HEK293 (cell line): Measurements from ENCODE around the gene GALNT6.

Source experiments
- CTCF ChIA-PET: fragments of 350-600 bp; formaldehyde crosslinking; extraction: SDS; loops from one replicate; lab custom pipeline; 2021; ENCODE audit warnings: antibody characterized with exemption; lab: Yijun Ruan, JAX
- POLR2A ChIA-PET: fragments of 300-600 bp; formaldehyde crosslinking; extraction: SDS; loops from one replicate; lab custom pipeline; 2020; ENCODE audit warnings: antibody characterized with exemption, inconsistent platforms; lab: Yijun Ruan, JAX
- H3K27ac ChIP-seq: fragments of 200-500 bp; sonication (Bioruptor generic); 2 replicates; pipeline ENCODE4 v1.5.1; 2014; ENCODE audit warnings: low read depth, low read length, control low read depth, inconsistent platforms; ENCODE audit errors: extremely low read depth
- H3K36me3 ChIP-seq, 2 experiments: fragments of 200-500 bp in 1 of 2; sonication (Bioruptor generic) in 1 of 2; 1 replicate in 1 of 2; 2 replicates in 1 of 2; pipeline ENCODE4 v1.5.1; 2014 to 2017; ENCODE audit warnings: inconsistent platforms in 2 of 2, low read length in 2 of 2; ENCODE audit not compliant: control insufficient read depth in 2 of 2, insufficient read depth in 1 of 2
- H3K4me1 ChIP-seq: fragments of 200-500 bp; sonication (Bioruptor generic); 2 replicates; pipeline ENCODE4 v1.5.1; 2014; ENCODE audit warnings: mild to moderate bottlenecking, low read length, inconsistent platforms; ENCODE audit not compliant: control insufficient read depth, insufficient read depth
- H3K4me3 ChIP-seq: 2 replicates; pipeline ENCODE4 v1.5.1; 2011; ENCODE audit warnings: low read depth, mild to moderate bottlenecking, control low read depth, low read length, moderate library complexity
- H3K9me3 ChIP-seq: fragments of 200-500 bp; sonication (Bioruptor generic); 2 replicates; pipeline ENCODE4 v1.5.1; 2014; ENCODE audit warnings: low read depth, low read length, inconsistent platforms; ENCODE audit not compliant: control insufficient read depth, insufficient read depth
- BCL11A ChIP-seq: fragments of 450-650 bp; formaldehyde crosslinking; IDR thresholded peaks from 2 replicates; pipeline ENCODE4 v1.5.1; 2016; ENCODE audit warnings: low read depth, missing biosample characterization, missing genetic modification characterization
- GLI2 ChIP-seq: fragments of 450-650 bp; formaldehyde crosslinking; IDR thresholded peaks from 2 replicates; pipeline ENCODE4; 2017; ENCODE audit warnings: missing biosample characterization, missing genetic modification characterization, low read depth, borderline replicate concordance
- GLIS1 ChIP-seq: fragments of 450-650 bp; formaldehyde crosslinking; IDR thresholded peaks from 2 replicates; pipeline ENCODE4 v1.5.1; 2016; ENCODE audit warnings: missing biosample characterization, missing genetic modification characterization
- HOXC10 ChIP-seq: sonication (generic); formaldehyde crosslinking; IDR thresholded peaks from 2 replicates; pipeline ENCODE4 v1.8.1; 2023; ENCODE audit warnings: mild to moderate bottlenecking, missing genetic modification reagents
- HOXD13 ChIP-seq: sonication (generic); formaldehyde crosslinking; IDR thresholded peaks from 2 replicates; pipeline ENCODE4 v1.8.0; 2022; ENCODE audit warnings: missing genetic modification reagents, borderline replicate concordance
- KLF16 ChIP-seq: fragments of 450-650 bp; formaldehyde crosslinking; IDR thresholded peaks from 2 replicates; pipeline ENCODE4 v1.5.1; 2017; ENCODE audit warnings: missing biosample characterization, missing genetic modification characterization
- KLF9 ChIP-seq: fragments of 450-650 bp; formaldehyde crosslinking; IDR thresholded peaks from 2 replicates; pipeline ENCODE4 v1.5.1; 2016; ENCODE audit warnings: missing biosample characterization, missing genetic modification characterization, low read depth
- SETDB1 ChIP-seq: IDR thresholded peaks from one replicate; pipeline ENCODE4 v1.6.1; 2017; ENCODE audit warnings: mild to moderate bottlenecking, low read length, moderate library complexity, mixed read lengths; ENCODE audit not compliant: insufficient read length
- SP3 ChIP-seq: fragments of 450-650 bp; formaldehyde crosslinking; IDR thresholded peaks from 2 replicates; pipeline ENCODE4 v1.5.1; 2016; ENCODE audit warnings: missing biosample characterization, missing genetic modification characterization
- ZBTB20 ChIP-seq: fragments of 450-650 bp; formaldehyde crosslinking; IDR thresholded peaks from 2 replicates; pipeline ENCODE4 v1.5.1; 2016; ENCODE audit warnings: missing biosample characterization, missing genetic modification characterization
- ZBTB21 ChIP-seq: fragments of 450-650 bp; formaldehyde crosslinking; IDR thresholded peaks from 2 replicates; pipeline ENCODE4 v1.5.1; 2017; ENCODE audit warnings: missing biosample characterization, missing genetic modification characterization
- ZBTB7A ChIP-seq: fragments of 450-650 bp; formaldehyde crosslinking; IDR thresholded peaks from 2 replicates; pipeline ENCODE4 v1.5.1; 2016; ENCODE audit warnings: low read depth, missing biosample characterization, missing genetic modification characterization
- ZIC2 ChIP-seq: fragments of 450-650 bp; formaldehyde crosslinking; IDR thresholded peaks from 2 replicates; pipeline ENCODE4 v1.5.1; 2016; ENCODE audit warnings: missing biosample characterization, missing genetic modification characterization
- ZNF132 ChIP-seq: fragments of 450-650 bp; formaldehyde crosslinking; IDR thresholded peaks from 2 replicates; pipeline ENCODE4 v1.5.1; 2017; ENCODE audit warnings: missing biosample characterization, missing genetic modification characterization, borderline replicate concordance
- ZNF140 ChIP-seq: fragments of 450-650 bp; formaldehyde crosslinking; IDR thresholded peaks from 2 replicates; pipeline ENCODE4 v1.5.1; 2016; ENCODE audit warnings: missing biosample characterization, missing genetic modification characterization
- ZNF146 ChIP-seq: fragments of 450-650 bp; formaldehyde crosslinking; IDR thresholded peaks from 2 replicates; pipeline ENCODE4 v1.5.1; 2016; ENCODE audit warnings: missing biosample characterization, missing genetic modification characterization
- ZNF157 ChIP-seq: fragments of 450-650 bp; formaldehyde crosslinking; IDR thresholded peaks from 2 replicates; pipeline ENCODE4 v1.5.1; 2016; ENCODE audit warnings: missing biosample characterization, missing genetic modification characterization
- ZNF274 ChIP-seq, 2 experiments: fragments of 200-500 bp in 1 of 2; fragments of 450-650 bp in 1 of 2; sonication (Bioruptor generic) in 1 of 2; formaldehyde crosslinking in 1 of 2; IDR thresholded peaks; 2 replicates each; pipeline versions ENCODE4 v1.5.1 to v1.6.1; 2014 to 2016; ENCODE audit warnings: borderline replicate concordance in 1 of 2, inconsistent platforms in 1 of 2, low read length in 1 of 2, missing biosample characterization in 1 of 2, missing genetic modification characterization in 1 of 2
- ZNF302 ChIP-seq: fragments of 450-650 bp; formaldehyde crosslinking; IDR thresholded peaks from 2 replicates; pipeline ENCODE4 v1.5.1; 2016; ENCODE audit warnings: missing biosample characterization, missing genetic modification characterization, low read depth
- ZNF416 ChIP-seq: fragments of 450-650 bp; formaldehyde crosslinking; IDR thresholded peaks from 2 replicates; pipeline ENCODE4 v1.5.1; 2016; ENCODE audit warnings: missing biosample characterization, missing genetic modification characterization
- ZNF426 ChIP-seq: fragments of 450-650 bp; formaldehyde crosslinking; IDR thresholded peaks from 2 replicates; pipeline ENCODE4 v1.5.1; 2017; ENCODE audit warnings: missing biosample characterization, missing genetic modification characterization, mild to moderate bottlenecking, inconsistent platforms, moderate library complexity
- ZNF521 ChIP-seq: fragments of 450-650 bp; formaldehyde crosslinking; IDR thresholded peaks from 2 replicates; pipeline ENCODE4 v1.5.1; 2017; ENCODE audit warnings: missing biosample characterization, mild to moderate bottlenecking, missing genetic modification characterization
- ZNF530 ChIP-seq: fragments of 450-650 bp; formaldehyde crosslinking; IDR thresholded peaks from 2 replicates; pipeline ENCODE4 v1.5.1; 2016; ENCODE audit warnings: low read depth, missing biosample characterization, missing genetic modification characterization
- ZNF610 ChIP-seq: fragments of 450-650 bp; formaldehyde crosslinking; IDR thresholded peaks from 2 replicates; pipeline ENCODE4 v1.5.1; 2016; ENCODE audit warnings: missing biosample characterization, missing genetic modification characterization, borderline replicate concordance
- ZNF623 ChIP-seq: fragments of 450-650 bp; formaldehyde crosslinking; IDR thresholded peaks from 2 replicates; pipeline ENCODE4 v1.5.1; 2016; ENCODE audit warnings: missing biosample characterization, missing genetic modification characterization
- ZNF626 ChIP-seq: fragments of 450-650 bp; sonication (Bioruptor Pico); formaldehyde crosslinking; IDR thresholded peaks from 2 replicates; pipeline ENCODE4 v1.5.1; 2018; ENCODE audit warnings: missing biosample characterization, missing genetic modification characterization, inconsistent platforms
- ZNF677 ChIP-seq: fragments of 450-650 bp; IDR thresholded peaks from 2 replicates; pipeline ENCODE4 v1.5.0; 2018; ENCODE audit warnings: missing biosample characterization, mild to moderate bottlenecking, missing genetic modification characterization, moderate library complexity
- ZNF76 ChIP-seq: fragments of 450-650 bp; formaldehyde crosslinking; IDR thresholded peaks from 2 replicates; pipeline ENCODE4; 2016; ENCODE audit warnings: low read depth, missing biosample characterization, missing genetic modification characterization, borderline replicate concordance
- ZSCAN16 ChIP-seq: fragments of 450-650 bp; formaldehyde crosslinking; IDR thresholded peaks from 2 replicates; pipeline ENCODE4 v1.5.1; 2016; ENCODE audit warnings: missing biosample characterization, missing genetic modification characterization
- ZSCAN23 ChIP-seq: fragments of 450-650 bp; formaldehyde crosslinking; IDR thresholded peaks from 2 replicates; pipeline ENCODE4 v1.5.1; 2016; ENCODE audit warnings: missing biosample characterization, missing genetic modification characterization
- ZSCAN30 ChIP-seq: fragments of 450-650 bp; IDR thresholded peaks from 2 replicates; pipeline ENCODE4 v1.5.1; 2018; ENCODE audit warnings: missing biosample characterization, mild to moderate bottlenecking, missing genetic modification characterization, moderate library complexity
- TF ChIP-seq, protein P1 (sequence below): fragments of 450-650 bp; formaldehyde crosslinking; IDR thresholded peaks from 2 replicates; pipeline ENCODE4 v1.5.1; 2017; ENCODE audit warnings: missing biosample characterization, missing genetic modification characterization
- TF ChIP-seq, protein P2 (sequence below): fragments of 450-650 bp; formaldehyde crosslinking; IDR thresholded peaks from 2 replicates; pipeline ENCODE4 v1.5.1; 2016; ENCODE audit warnings: missing biosample characterization, missing genetic modification characterization, borderline replicate concordance
- TF ChIP-seq, protein P3 (sequence below): IDR thresholded peaks from 2 replicates; pipeline ENCODE4 v1.6.1; 2011; ENCODE audit warnings: mild to moderate bottlenecking, low read depth, low read length, borderline replicate concordance

Gene GALNT6

DNA sequence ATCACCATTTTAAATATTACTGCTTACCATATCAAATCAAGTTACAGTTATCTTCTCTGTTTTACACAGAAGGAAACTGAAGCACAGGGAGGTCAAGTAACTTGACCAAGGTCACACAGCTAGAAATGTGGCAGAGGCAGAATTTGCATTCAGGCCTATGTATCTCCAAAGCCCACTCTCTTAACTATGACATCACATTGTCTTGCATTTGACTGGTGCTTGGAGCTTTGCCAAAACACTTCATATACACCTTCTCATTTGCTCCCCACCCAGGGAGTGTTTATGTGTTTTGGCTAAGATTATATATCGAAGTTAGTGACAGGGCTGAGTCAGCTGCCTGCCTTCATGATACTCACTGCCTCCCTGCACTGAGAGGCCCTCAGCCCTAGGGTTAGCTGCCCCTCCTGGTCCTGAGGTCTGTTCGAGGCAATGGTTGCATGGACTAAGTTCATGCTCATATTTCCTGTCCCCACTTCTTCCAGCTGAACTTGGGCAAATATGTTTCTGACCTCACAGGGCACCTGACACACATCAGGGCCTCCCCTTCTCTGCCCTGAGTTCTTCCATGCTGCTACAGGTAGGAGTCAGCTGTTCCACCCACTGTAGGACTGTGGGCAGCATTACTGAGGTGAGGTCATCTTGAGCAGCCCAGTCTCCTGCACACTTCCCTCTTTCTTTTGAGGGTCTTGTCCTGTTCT lies 1.8 kb downstream of the GALNT6 start:
- Histone ChIP-seq H3K9me3 (no peaks in the 10 kb centered on the region), H3K4me3 (no peak overlapping the region), H3K36me3 (no peaks in the 10 kb centered on the region; a peak in 1 of 3 replicates), H3K27ac (no peak overlapping the region), H3K4me1 (peaks cover 7% of the 10 kb centered on the region)
- ChIA-PET CTCF (interaction anchor here (0.6 to 0.7 kb wide), 2 partner anchors 32 to 145 kb away, joined by 3 to 4 read pairs; no protein-coding TSS in a partner anchor), POLR2A (interaction anchor here (4.0 kb wide), 1 partner anchor 18 kb away, joined by 31 read pairs; no protein-coding TSS in a partner anchor)
- TF ChIP-seq, protein P1, sequence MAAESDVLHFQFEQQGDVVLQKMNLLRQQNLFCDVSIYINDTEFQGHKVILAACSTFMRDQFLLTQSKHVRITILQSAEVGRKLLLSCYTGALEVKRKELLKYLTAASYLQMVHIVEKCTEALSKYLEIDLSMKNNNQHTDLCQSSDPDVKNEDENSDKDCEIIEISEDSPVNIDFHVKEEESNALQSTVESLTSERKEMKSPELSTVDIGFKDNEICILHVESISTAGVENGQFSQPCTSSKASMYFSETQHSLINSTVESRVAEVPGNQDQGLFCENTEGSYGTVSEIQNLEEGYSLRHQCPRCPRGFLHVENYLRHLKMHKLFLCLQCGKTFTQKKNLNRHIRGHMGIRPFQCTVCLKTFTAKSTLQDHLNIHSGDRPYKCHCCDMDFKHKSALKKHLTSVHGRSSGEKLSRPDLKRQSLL (tag by site-specific recombination): no peak
- TF ChIP-seq HOXC10 (CRISPR knock-in tag): no peak
- no peak for TF ChIP-seq ZNF530 (tag by site-specific recombination)
- TF ChIP-seq ZNF132: no peak
- no peak for TF ChIP-seq ZNF426 (tag by site-specific recombination)
- TF ChIP-seq ZIC2 (tag by site-specific recombination): peak; percentile 54
- no peak for TF ChIP-seq ZNF157 (tag by site-specific recombination)
- TF ChIP-seq ZSCAN30 (tag by site-specific recombination): no peak
- no peak for TF ChIP-seq SP3 (tag by site-specific recombination)
- no peak for TF ChIP-seq ZNF623 (tag by site-specific recombination)
- TF ChIP-seq BCL11A (tag by site-specific recombination): no peak; the same call in 1 of the 2 replicates
- TF ChIP-seq ZBTB20 (tag by site-specific recombination): peak; percentile 65
- no peak for TF ChIP-seq ZNF274 (IDR thresholded peaks at IDR 0.05; ENCODE audit: low read length)
- TF ChIP-seq ZNF274 (tag by site-specific recombination; IDR thresholded peaks at IDR 0.05; ENCODE audit: borderline replicate concordance): no peak
- no peak for TF ChIP-seq ZNF416 (tag by site-specific recombination)
- TF ChIP-seq ZNF146 (tag by site-specific recombination): no peak
- TF ChIP-seq ZNF626: no peak
- TF ChIP-seq KLF16 (tag by site-specific recombination): no peak
- no peak for TF ChIP-seq ZNF302 (tag by site-specific recombination)
- TF ChIP-seq ZSCAN16 (tag by site-specific recombination): no peak
- TF ChIP-seq GLI2 (tag by site-specific recombination): peak; percentile 48; the same call in 1 of the 2 replicates
- TF ChIP-seq KLF9 (tag by site-specific recombination): no peak
- TF ChIP-seq, protein P2, sequence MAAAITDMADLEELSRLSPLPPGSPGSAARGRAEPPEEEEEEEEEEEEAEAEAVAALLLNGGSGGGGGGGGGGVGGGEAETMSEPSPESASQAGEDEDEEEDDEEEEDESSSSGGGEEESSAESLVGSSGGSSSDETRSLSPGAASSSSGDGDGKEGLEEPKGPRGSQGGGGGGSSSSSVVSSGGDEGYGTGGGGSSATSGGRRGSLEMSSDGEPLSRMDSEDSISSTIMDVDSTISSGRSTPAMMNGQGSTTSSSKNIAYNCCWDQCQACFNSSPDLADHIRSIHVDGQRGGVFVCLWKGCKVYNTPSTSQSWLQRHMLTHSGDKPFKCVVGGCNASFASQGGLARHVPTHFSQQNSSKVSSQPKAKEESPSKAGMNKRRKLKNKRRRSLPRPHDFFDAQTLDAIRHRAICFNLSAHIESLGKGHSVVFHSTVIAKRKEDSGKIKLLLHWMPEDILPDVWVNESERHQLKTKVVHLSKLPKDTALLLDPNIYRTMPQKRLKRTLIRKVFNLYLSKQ (tag by site-specific recombination): no peak
- TF ChIP-seq ZNF521: no peak
- TF ChIP-seq SETDB1: peak; percentile 31
- TF ChIP-seq ZNF140 (tag by site-specific recombination): no peak
- TF ChIP-seq HOXD13 (CRISPR knock-in tag): no peak
- TF ChIP-seq, protein P3, sequence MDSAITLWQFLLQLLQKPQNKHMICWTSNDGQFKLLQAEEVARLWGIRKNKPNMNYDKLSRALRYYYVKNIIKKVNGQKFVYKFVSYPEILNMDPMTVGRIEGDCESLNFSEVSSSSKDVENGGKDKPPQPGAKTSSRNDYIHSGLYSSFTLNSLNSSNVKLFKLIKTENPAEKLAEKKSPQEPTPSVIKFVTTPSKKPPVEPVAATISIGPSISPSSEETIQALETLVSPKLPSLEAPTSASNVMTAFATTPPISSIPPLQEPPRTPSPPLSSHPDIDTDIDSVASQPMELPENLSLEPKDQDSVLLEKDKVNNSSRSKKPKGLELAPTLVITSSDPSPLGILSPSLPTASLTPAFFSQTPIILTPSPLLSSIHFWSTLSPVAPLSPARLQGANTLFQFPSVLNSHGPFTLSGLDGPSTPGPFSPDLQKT: no peak
- peak; percentile 87 for TF ChIP-seq ZBTB21
- peak; percentile 96 for TF ChIP-seq GLIS1 (tag by site-specific recombination)
- TF ChIP-seq ZSCAN23 (tag by site-specific recombination): peak; percentile 74; the same call in 1 of the 2 replicates
- no peak for TF ChIP-seq ZBTB7A (tag by site-specific recombination)
- no peak for TF ChIP-seq ZNF677
- TF ChIP-seq ZNF610 (tag by site-specific recombination): no peak
- no peak for TF ChIP-seq ZNF76
